PFSK-1 (cell line): ENCODE measurements around the gene BTBD19.

Source experiments
- FOXP2 ChIP-seq: optimal IDR thresholded peaks from 2 replicates; pipeline ENCODE3; 2011; ENCODE audit warnings: borderline replicate concordance, control low read depth, inconsistent platforms; ENCODE audit not compliant: insufficient read depth; ENCODE audit errors: extremely low read length, extremely low read depth
- POLR2AphosphoS5 ChIP-seq: IDR thresholded peaks from 2 replicates; pipeline ENCODE4 v1.6.1; 2012; ENCODE audit warnings: low read depth, mild to moderate bottlenecking, control low read depth, low read length, moderate library complexity
- SIN3A ChIP-seq: IDR thresholded peaks from 2 replicates; pipeline ENCODE4 v1.6.1; 2012; ENCODE audit warnings: mild to moderate bottlenecking, low read length, moderate library complexity, borderline replicate concordance; ENCODE audit not compliant: insufficient read depth
- TAF1 ChIP-seq: IDR thresholded peaks from 2 replicates; pipeline ENCODE4 v1.6.1; 2012; ENCODE audit warnings: low read length, control low read depth, borderline replicate concordance; ENCODE audit not compliant: insufficient read depth
- TF ChIP-seq, protein P1 (sequence below), 2 experiments: IDR thresholded peaks; 2 replicates each; pipeline versions ENCODE4 v1.6.1 to v1.8.0; 2011 to 2012; ENCODE audit warnings: low read depth in 2 of 2, low read length in 2 of 2, control low read depth in 1 of 2, inconsistent platforms in 1 of 2, mild to moderate bottlenecking in 1 of 2, moderate library complexity in 1 of 2; ENCODE audit not compliant: insufficient read depth in 1 of 2

Gene BTBD19

DNA sequence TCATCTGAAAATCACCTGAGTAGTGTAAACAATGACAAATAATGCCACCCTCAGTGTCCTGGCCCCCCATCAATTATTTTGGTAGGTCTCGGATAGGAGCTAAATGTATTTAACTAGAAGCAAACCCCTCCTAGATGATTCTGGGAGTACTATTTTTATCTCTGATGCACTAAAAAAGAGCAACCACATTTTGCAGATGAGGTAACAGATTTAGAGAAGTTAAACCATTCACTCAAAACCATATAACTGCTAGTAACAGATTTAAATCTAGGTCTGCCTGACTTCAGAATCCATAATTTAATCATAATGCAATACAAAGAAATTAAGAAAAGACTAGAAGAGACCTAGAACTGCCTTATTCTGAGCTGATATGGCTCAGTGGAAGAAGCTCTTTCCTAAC is 52.0 kb downstream of the BTBD19 start:
- TF ChIP-seq POLR2AphosphoS5 (no peak), SIN3A (no peak), TAF1 (no peak), FOXP2 (no peak)
- TF ChIP-seq, protein P1, sequence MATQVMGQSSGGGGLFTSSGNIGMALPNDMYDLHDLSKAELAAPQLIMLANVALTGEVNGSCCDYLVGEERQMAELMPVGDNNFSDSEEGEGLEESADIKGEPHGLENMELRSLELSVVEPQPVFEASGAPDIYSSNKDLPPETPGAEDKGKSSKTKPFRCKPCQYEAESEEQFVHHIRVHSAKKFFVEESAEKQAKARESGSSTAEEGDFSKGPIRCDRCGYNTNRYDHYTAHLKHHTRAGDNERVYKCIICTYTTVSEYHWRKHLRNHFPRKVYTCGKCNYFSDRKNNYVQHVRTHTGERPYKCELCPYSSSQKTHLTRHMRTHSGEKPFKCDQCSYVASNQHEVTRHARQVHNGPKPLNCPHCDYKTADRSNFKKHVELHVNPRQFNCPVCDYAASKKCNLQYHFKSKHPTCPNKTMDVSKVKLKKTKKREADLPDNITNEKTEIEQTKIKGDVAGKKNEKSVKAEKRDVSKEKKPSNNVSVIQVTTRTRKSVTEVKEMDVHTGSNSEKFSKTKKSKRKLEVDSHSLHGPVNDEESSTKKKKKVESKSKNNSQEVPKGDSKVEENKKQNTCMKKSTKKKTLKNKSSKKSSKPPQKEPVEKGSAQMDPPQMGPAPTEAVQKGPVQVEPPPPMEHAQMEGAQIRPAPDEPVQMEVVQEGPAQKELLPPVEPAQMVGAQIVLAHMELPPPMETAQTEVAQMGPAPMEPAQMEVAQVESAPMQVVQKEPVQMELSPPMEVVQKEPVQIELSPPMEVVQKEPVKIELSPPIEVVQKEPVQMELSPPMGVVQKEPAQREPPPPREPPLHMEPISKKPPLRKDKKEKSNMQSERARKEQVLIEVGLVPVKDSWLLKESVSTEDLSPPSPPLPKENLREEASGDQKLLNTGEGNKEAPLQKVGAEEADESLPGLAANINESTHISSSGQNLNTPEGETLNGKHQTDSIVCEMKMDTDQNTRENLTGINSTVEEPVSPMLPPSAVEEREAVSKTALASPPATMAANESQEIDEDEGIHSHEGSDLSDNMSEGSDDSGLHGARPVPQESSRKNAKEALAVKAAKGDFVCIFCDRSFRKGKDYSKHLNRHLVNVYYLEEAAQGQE (IDR thresholded peaks at IDR 0.05; ENCODE audit: insufficient read depth in 1 of 2, low read depth in 2 of 2, low read length in 2 of 2): no peak

DNA sequence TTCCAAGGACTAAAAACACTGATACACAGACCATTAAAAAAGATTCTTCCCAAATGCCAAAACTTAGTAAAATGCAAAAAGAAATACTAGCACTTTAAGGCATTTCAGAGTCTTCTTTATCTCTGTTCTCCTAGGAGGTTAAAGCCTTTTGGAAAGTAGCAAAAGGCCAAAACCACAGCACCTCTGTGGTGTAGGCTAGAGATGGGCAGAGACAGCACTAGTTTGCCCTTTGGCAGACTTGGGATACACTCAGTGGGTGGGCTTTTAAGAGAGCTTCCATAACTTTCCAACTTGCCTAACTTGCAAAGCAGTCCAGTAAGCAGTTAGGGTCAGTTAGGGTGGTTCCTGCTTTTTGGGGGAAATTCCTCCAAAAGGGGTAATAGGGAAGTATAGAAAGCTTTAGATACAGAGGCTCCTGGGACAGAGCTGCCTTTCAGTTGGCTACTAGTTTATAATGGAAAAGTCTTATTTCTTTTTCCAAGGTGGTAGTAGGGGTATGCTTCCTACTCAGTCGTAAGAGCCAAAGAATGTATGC is 52.6 kb downstream of the BTBD19 start:
- no peak for TF ChIP-seq POLR2AphosphoS5
- TF ChIP-seq, protein P1 (IDR thresholded peaks at IDR 0.05; ENCODE audit: insufficient read depth in 1 of 2, low read depth in 2 of 2, low read length in 2 of 2): no peak
- no peak for TF ChIP-seq FOXP2
- no peak for TF ChIP-seq SIN3A
- no peak for TF ChIP-seq TAF1

DNA sequence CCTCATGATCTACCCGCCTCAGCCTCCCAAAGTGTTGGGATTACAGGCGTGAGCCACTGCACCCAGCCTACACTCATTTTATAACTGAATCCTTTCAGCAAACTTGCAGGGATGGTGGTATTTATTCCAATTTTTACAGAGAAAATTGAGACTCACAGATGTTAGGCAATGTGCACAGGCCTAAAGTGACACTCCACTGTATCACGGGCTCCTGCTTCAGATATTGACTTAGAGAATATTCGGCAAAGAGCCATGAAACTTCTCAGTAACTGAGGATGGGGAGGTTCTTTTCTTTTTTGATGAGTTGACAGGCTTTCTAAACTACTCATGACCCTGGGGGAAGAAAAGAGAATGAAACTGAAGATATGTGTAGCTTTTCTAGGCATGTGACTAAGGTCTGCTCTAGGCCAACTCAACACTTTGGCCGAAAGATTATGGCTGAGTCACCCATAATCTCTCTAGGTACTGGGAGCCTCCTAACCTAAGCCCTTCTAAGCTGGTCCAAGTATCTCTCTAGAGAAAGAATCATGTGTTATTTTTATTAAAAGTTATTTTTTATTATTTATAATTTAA is 54.6 kb downstream of the BTBD19 start:
- TF ChIP-seq, protein P1 (IDR thresholded peaks at IDR 0.05; ENCODE audit: insufficient read depth in 1 of 2, low read depth in 2 of 2, low read length in 2 of 2): no peak
- TF ChIP-seq SIN3A (no peak), TAF1 (no peak), FOXP2 (no peak), POLR2AphosphoS5 (no peak)
